OCI-LY3 (cell line): ENCODE measurements around the gene SMC1B.
"Not testable (repeated sequence)": the region's sequence is repeated elsewhere in the genome, so short reads cannot be mapped to it uniquely, and the experiment has no call there.

Experiments
- H2AFZ ChIP-seq: fragments of 200-600, 300-600 bp; shearing (Covaris generic); 2 replicates; pipeline ENCODE4 v1.6.0; 2014; ENCODE audit warnings: antibody characterized with exemption, low read depth, low read length
- H3K27ac ChIP-seq: fragments of 200-600, 300-600 bp; sonication (generic); 2 replicates; pipeline ENCODE4 v1.5.1; 2014; ENCODE audit warnings: mild to moderate bottlenecking, low read length, moderate library complexity, mixed read lengths
- H3K27me3 ChIP-seq: fragments of 200-600, 300-600 bp; sonication (generic); 2 replicates; pipeline ENCODE4 v1.6.1; 2014; ENCODE audit warnings: low read depth, low read length, mixed read lengths
- H3K36me3 ChIP-seq: fragments of 200-600, 300-600 bp; sonication (generic); replicated peaks from 2 replicates; pipeline ENCODE3; 2014; ENCODE audit warnings: low read depth, low read length, mixed read lengths
- H3K4me1 ChIP-seq: fragments of 300-600, 200-600 bp; sonication (generic); 2 replicates; pipeline ENCODE4 v1.6.1; 2014; ENCODE audit warnings: low read length, mixed read lengths
- H3K4me2 ChIP-seq: fragments of 200-600, 300-600 bp; sonication (generic); 2 replicates; pipeline ENCODE4 v1.6.1; 2014; ENCODE audit warnings: low read length, mixed read lengths
- H3K4me3 ChIP-seq: fragments of 300-600, 200-600 bp; sonication (generic); 2 replicates; pipeline ENCODE4 v1.5.1; 2014; ENCODE audit warnings: antibody characterized with exemption, mild to moderate bottlenecking, low read length, moderate library complexity
- H3K79me2 ChIP-seq: fragments of 300-600, 200-600 bp; shearing (Covaris generic); 2 replicates; pipeline ENCODE4 v1.6.1; 2014; ENCODE audit warnings: mild to moderate bottlenecking, low read length, mixed read lengths
- H3K9ac ChIP-seq: fragments of 300-600, 200-600 bp; shearing (Covaris generic); 2 replicates; pipeline ENCODE4 v1.6.0; 2014; ENCODE audit warnings: mild to moderate bottlenecking, low read length, moderate library complexity
- H3K9me3 ChIP-seq: fragments of 200-600, 300-600 bp; shearing (Covaris generic); 2 replicates; pipeline ENCODE4 v1.6.1; 2014; ENCODE audit warnings: low read length, mixed read lengths; ENCODE audit not compliant: insufficient read depth
- H4K20me1 ChIP-seq: fragments of 200-600, 300-600 bp; sonication (generic); 2 replicates; pipeline ENCODE4 v1.6.1; 2016; ENCODE audit warnings: low read length, mixed read lengths; ENCODE audit not compliant: insufficient read depth
- EZH2phosphoT487 ChIP-seq: fragments of 200-600 bp; shearing (Covaris generic); IDR thresholded peaks from 2 replicates; pipeline ENCODE4 v1.6.1; 2018; ENCODE audit warnings: antibody characterized with exemption, mixed run types, low read depth
- TF ChIP-seq, protein P1 (sequence below): fragments of 200-600, 300-600 bp; sonication (generic); IDR thresholded peaks from 2 replicates; pipeline ENCODE4 v1.5.1; 2014; ENCODE audit warnings: antibody characterized with exemption, low read length, low read depth

SMC1B gene

DNA sequence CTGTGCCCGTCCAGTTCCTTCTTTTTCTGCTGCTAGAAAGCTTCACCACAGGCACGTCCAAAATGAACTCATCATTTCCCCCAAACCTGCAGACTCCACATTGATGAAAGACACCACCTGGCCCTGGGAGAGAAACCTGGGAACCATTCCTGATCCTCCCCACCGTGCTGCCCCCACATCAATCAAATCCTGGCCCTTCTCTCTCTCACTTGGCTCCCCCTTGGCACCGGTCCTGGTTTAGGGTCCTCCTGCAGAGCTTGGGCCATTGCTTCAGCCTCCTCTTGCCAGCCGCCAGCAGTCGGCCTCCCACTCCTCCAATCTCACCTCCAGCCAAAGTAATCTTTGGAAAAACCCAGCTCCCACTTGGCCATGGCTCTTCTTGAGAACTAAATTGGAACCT is 38.6 kb upstream of the SMC1B start:
- Histone ChIP-seq H3K9ac (no peak overlapping the region), H4K20me1 (no peaks in the 10 kb centered on the region), H3K9me3 (no peaks in the 10 kb centered on the region), H3K4me3 (no peak overlapping the region), H3K27me3 (peaks cover 28% of the 10 kb centered on the region), H3K4me2 (no peak overlapping the region), H3K36me3 (no peaks in the 10 kb centered on the region), H3K27ac (no peak overlapping the region), H3K79me2 (no peaks in the 10 kb centered on the region), H2AFZ (no peak overlapping the region), H3K4me1 (no peaks in the 10 kb centered on the region)
- TF ChIP-seq, protein P1, sequence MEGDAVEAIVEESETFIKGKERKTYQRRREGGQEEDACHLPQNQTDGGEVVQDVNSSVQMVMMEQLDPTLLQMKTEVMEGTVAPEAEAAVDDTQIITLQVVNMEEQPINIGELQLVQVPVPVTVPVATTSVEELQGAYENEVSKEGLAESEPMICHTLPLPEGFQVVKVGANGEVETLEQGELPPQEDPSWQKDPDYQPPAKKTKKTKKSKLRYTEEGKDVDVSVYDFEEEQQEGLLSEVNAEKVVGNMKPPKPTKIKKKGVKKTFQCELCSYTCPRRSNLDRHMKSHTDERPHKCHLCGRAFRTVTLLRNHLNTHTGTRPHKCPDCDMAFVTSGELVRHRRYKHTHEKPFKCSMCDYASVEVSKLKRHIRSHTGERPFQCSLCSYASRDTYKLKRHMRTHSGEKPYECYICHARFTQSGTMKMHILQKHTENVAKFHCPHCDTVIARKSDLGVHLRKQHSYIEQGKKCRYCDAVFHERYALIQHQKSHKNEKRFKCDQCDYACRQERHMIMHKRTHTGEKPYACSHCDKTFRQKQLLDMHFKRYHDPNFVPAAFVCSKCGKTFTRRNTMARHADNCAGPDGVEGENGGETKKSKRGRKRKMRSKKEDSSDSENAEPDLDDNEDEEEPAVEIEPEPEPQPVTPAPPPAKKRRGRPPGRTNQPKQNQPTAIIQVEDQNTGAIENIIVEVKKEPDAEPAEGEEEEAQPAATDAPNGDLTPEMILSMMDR: no peak
- TF ChIP-seq EZH2phosphoT487: no peak

DNA sequence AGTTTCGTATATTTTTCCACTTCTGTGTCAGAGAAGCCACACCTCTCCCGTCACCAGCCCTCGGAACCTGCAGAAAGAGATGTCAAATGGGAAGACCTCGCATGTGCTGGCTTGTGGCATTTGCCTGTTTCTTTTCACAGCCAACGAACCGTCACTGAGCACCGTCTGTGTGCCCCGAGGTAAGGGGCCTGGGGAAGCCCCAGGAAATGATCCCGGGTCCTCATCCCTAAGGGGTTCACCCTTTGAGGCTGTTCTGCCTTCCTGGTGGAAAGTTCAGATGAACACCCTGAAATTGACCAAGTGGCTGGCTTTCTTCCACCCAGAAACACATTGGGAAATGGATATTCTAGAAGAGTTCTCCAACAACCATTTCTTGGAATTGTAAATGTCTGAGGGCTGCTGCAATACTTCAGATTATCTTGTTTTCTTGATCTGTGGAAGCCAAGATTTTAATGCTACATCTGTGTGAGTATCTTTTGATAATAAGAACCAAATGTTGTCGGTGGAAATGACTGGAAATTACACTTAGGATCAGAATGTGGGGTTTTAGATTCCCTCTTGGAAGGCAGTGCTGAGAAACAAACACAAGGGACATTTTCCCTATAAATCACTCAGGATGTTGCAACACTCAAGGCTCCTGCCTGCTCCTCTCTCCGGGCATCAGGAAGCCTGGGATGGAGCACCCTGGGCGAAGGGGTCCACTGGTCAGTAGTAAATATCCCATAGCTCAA is 37.7 kb upstream of the SMC1B start:
- no peak overlapping the region for H3K9ac ChIP-seq
- peaks cover 28% of the 10 kb centered on the region for H3K27me3 ChIP-seq
- no peak overlapping the region for H3K27ac ChIP-seq
- no peaks in the 10 kb centered on the region for H3K36me3 ChIP-seq
- H3K4me1 ChIP-seq: no peaks in the 10 kb centered on the region
- H4K20me1 ChIP-seq: no peaks in the 10 kb centered on the region
- H2AFZ ChIP-seq: no peak overlapping the region
- no peak overlapping the region for H3K4me2 ChIP-seq
- no peaks in the 10 kb centered on the region for H3K79me2 ChIP-seq
- TF ChIP-seq, protein P1: no peak
- no peak for TF ChIP-seq EZH2phosphoT487
- no peaks in the 10 kb centered on the region for H3K9me3 ChIP-seq
- no peak overlapping the region for H3K4me3 ChIP-seq

DNA sequence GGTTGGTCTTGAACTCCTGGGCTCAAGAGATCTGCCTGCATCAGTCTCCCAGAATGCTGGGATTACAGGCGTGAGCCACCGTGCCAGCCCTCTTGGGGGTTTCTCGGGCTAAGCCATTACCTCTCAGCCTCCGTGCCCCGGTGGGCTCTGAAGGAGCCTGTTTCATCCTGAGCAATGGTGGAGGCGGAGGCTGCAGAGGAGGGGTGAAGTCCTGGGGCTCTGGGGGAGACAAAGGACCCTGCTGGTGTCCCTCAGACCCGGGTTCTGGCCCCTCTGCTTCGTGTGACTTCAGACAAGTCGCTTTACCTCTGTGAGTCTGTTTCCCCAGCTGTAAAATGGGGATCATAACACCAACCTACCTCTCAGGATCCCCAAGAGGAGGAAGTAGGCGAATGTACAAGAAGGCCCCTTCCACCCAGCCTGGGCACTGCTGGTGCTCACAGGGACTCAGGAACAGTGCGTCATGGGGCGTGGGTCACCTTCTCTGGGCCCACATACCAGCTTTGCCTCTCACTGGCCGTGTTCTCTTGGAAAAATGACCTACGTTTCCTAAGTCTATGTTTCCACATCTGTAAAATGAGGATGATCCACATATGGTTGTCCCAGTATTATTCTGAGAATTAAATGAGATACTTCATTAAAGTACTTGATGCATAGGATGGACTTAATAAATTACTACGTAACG is 36.8 kb upstream of the SMC1B start:
- Histone ChIP-seq H3K4me2 (no peak overlapping the region), H2AFZ (no peak overlapping the region), H4K20me1 (no peaks in the 10 kb centered on the region), H3K79me2 (no peaks in the 10 kb centered on the region), H3K9me3 (no peaks in the 10 kb centered on the region), H3K4me1 (no peaks in the 10 kb centered on the region), H3K27me3 (peaks cover 28% of the 10 kb centered on the region), H3K27ac (no peak overlapping the region), H3K4me3 (no peak overlapping the region), H3K36me3 (no peaks in the 10 kb centered on the region), H3K9ac (no peak overlapping the region)
- TF ChIP-seq, protein P1: no peak
- TF ChIP-seq EZH2phosphoT487: no peak

DNA sequence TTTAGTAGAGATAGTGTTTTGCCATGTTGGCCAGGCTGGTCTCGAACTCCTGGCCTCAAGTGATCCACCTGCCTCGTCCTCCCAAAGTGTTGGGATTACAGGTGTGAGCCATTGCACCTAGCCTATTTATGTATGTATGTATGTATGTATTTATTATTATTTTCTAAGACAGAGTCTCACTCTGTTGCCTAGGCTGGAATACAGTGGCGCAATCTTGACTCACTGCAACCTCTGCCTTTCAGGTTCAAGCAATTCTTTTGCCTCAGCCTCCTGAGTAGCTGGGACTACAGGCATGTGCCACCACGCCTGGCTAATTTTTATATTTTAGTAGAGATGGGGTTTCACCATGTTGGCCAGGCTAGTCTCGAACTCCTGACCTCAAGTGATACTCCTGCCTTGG is 36.0 kb upstream of the SMC1B start:
- H3K27ac ChIP-seq, H3K9ac ChIP-seq, H3K4me2 ChIP-seq, H4K20me1 ChIP-seq, H3K79me2 ChIP-seq, H3K9me3 ChIP-seq, H2AFZ ChIP-seq, H3K4me1 ChIP-seq, H3K4me3 ChIP-seq, H3K36me3 ChIP-seq: not testable (repeated sequence)
- H3K27me3 ChIP-seq: peaks cover 28% of the 10 kb centered on the region
